IMR-90 (cell line): ENCODE measurements around the gene KCNQ1.

Source experiments
- BHLHE40 ChIP-seq: fragments of 150-350 bp; IDR thresholded peaks from 2 replicates; pipeline ENCODE4 v1.6.1; 2016; ENCODE audit warnings: mild to moderate bottlenecking, low read depth, low read length
- CEBPB ChIP-seq: IDR thresholded peaks from 2 replicates; pipeline ENCODE4 v1.6.1; 2012; ENCODE audit warnings: low read depth, low read length, improper control_type of control experiment
- CHD1 ChIP-seq: IDR thresholded peaks from 2 replicates; pipeline ENCODE4 v1.6.1; 2012; ENCODE audit warnings: low read depth, low read length, improper control_type of control experiment
- CTCF ChIP-seq: conservative IDR thresholded peaks from 2 replicates; pipeline ENCODE4 v1.5.1; 2012; ENCODE audit warnings: mild to moderate bottlenecking, low read depth, low read length, improper control_type of control experiment
- RAD21 ChIP-seq: IDR thresholded peaks from 2 replicates; pipeline ENCODE4 v1.6.1; 2012; ENCODE audit warnings: low read length, improper control_type of control experiment
- SMC3 ChIP-seq: fragments of 150-350 bp; IDR thresholded peaks from 2 replicates; pipeline ENCODE4 v1.6.1; 2016; ENCODE audit warnings: low read depth, mild to moderate bottlenecking, antibody characterized with exemption, low read length, moderate library complexity

GRCh38 chr11:2426826-2427521 is 17.8 kb upstream of the KCNQ1 start:
- TF ChIP-seq CHD1 (no peak), CTCF (no peak), SMC3 (no peak), CEBPB (no peak), BHLHE40 (no peak), RAD21 (no peak)
